Glutamatergic neuron (in vitro differentiated cells): Measurements from ENCODE around the gene ZBTB21. TPM values are rescaled to one million over a fixed set of nuclear protein-coding genes. Genes with fewer than 3 reads are reported as not detected.

ENCODE experiments used
- DNase-seq: peaks from one replicate; pipeline ENCODE4 v3.0.0; 2022
- H3K27ac Mint-ChIP-seq: one replicate; pipeline ENCODE4 v1.8.0; 2020; ENCODE audit warnings: mild to moderate bottlenecking, mixed read lengths, inconsistent platforms; ENCODE audit not compliant: unreplicated experiment
- H3K27me3 Mint-ChIP-seq: one replicate; pipeline ENCODE4 v1.8.0; 2020; ENCODE audit warnings: mild to moderate bottlenecking, moderate library complexity, mixed read lengths, inconsistent platforms; ENCODE audit not compliant: unreplicated experiment
- H3K36me3 Mint-ChIP-seq: one replicate; pipeline ENCODE4 v1.8.0; 2020; ENCODE audit warnings: mild to moderate bottlenecking, mixed read lengths, inconsistent platforms; ENCODE audit not compliant: unreplicated experiment
- H3K4me1 Mint-ChIP-seq: one replicate; pipeline ENCODE4 v1.8.0; 2020; ENCODE audit warnings: mild to moderate bottlenecking, low read depth, mixed read lengths, inconsistent platforms; ENCODE audit not compliant: unreplicated experiment
- H3K4me3 Mint-ChIP-seq: one replicate; pipeline ENCODE4 v1.8.0; 2020; ENCODE audit warnings: mild to moderate bottlenecking, mixed read lengths, inconsistent platforms; ENCODE audit not compliant: unreplicated experiment
- H3K9me3 Mint-ChIP-seq: one replicate; pipeline ENCODE4 v1.8.0; 2020; ENCODE audit warnings: mild to moderate bottlenecking, moderate library complexity, mixed read lengths, inconsistent platforms; ENCODE audit not compliant: unreplicated experiment
- long read RNA-seq: library from polyadenylated mRNA; unstranded; transcript quantifications from one replicate; pipeline ENCODE4 v2.0.0, GENCODE V29; 2020; ENCODE audit not compliant: unreplicated experiment
- total RNA-seq: library from RNA; stranded (reverse); fragmentation: NEBNext Ultra II Directional; extraction: Animal tissue kit (Norgen Biotek cat#: 25700); gene quantifications from one replicate; pipeline ENCODE4 v1.2.1, GENCODE V29; 2021; ENCODE audit not compliant: unreplicated experiment
- TF ChIP-seq, protein P1 (sequence below): fragments of 200-600 bp; sonication (generic); IDR thresholded peaks from one replicate; pipeline ENCODE4 v1.5.0; 2021; ENCODE audit not compliant: partially characterized antibody, unreplicated experiment

The ZBTB21 gene
- total RNA-seq = 21.2 TPM
- long read RNA-seq, full-length matches to known transcripts = 1 of 1 reads
- long read RNA-seq, partial matches to known transcripts = 0 of 1 reads
- long read RNA-seq, other reads (novel, unspliced or antisense) = 0 of 1 reads

- Mint-ChIP-seq H3K27me3 (peaks cover 23% of the 10 kb centered on the region), H3K36me3 (peaks cover 5% of the 10 kb centered on the region), H3K4me3 (peak within 1 kb of the TSS; percentile 99), H3K4me1 (no peaks in the 10 kb centered on the region), H3K9me3 (peaks cover 19% of the 10 kb centered on the region), H3K27ac (peak within 1 kb of the TSS; percentile 99)
- TF ChIP-seq, protein P1, sequence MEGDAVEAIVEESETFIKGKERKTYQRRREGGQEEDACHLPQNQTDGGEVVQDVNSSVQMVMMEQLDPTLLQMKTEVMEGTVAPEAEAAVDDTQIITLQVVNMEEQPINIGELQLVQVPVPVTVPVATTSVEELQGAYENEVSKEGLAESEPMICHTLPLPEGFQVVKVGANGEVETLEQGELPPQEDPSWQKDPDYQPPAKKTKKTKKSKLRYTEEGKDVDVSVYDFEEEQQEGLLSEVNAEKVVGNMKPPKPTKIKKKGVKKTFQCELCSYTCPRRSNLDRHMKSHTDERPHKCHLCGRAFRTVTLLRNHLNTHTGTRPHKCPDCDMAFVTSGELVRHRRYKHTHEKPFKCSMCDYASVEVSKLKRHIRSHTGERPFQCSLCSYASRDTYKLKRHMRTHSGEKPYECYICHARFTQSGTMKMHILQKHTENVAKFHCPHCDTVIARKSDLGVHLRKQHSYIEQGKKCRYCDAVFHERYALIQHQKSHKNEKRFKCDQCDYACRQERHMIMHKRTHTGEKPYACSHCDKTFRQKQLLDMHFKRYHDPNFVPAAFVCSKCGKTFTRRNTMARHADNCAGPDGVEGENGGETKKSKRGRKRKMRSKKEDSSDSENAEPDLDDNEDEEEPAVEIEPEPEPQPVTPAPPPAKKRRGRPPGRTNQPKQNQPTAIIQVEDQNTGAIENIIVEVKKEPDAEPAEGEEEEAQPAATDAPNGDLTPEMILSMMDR = no peak
- peak; percentile 100 for DNase-seq
Observed at GRCh38 chr21:42009831-42010506, at the start of gene ZBTB21. Gene ZBTB21, minus strand, starts transcription at chr21:42010360. Its CDS starts 16,265 bp downstream, at chr21:41994095.

- H3K36me3 Mint-ChIP-seq = peaks cover 14% of the 10 kb centered on the region
- H3K4me1 Mint-ChIP-seq = peaks cover 11% of the 10 kb centered on the region
- DNase-seq = no peak
Observed at GRCh38 chr21:42059721-42060120, 49.6 kb upstream of the ZBTB21 start.

GRCh38 chr21:42059141-42059540 lies 49.0 kb upstream of the ZBTB21 start:
- no peak for DNase-seq
- H3K9me3 Mint-ChIP-seq = peaks cover 4% of the 10 kb centered on the region
- no peak overlapping the region for H3K27ac Mint-ChIP-seq
- H3K36me3 Mint-ChIP-seq = peaks cover 15% of the 10 kb centered on the region
- H3K27me3 Mint-ChIP-seq = peaks cover 7% of the 10 kb centered on the region
- H3K4me3 Mint-ChIP-seq = no peak overlapping the region
- peaks cover 11% of the 10 kb centered on the region for H3K4me1 Mint-ChIP-seq
- TF ChIP-seq, protein P1 = no peak

More at GRCh38 chr21:42059721-42060120, 49.6 kb upstream of the ZBTB21 start:
- TF ChIP-seq, protein P1 = no peak
- peaks cover 4% of the 10 kb centered on the region for H3K9me3 Mint-ChIP-seq
- no peak overlapping the region for H3K27ac Mint-ChIP-seq
- H3K4me3 Mint-ChIP-seq = no peak overlapping the region
- H3K27me3 Mint-ChIP-seq = peaks cover 7% of the 10 kb centered on the region

DNA sequence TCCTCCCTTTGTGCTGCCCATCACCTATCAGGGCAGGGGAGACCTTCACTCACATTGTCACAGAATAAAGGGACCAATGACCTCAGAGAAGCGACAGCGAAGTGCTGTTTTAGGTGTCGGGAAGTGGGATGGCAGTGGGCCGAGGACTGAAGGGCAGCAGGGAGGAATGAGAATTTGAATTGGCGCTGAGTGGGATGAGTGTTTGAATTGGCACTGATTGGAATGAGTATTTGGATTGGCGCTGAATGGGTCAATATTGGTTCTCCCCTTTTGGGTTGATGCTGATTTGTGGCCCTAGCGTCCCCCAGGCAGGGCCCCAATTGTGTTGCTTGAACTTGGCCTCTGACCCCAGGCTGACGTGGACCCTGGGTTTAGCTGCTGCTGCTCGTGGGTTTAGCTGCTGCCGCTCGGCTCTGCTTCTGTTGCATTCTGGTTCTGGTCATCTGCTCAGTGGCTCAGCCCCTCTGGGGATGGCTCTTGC lies 48.5 kb upstream of the ZBTB21 start:
- Mint-ChIP-seq H3K27me3 (peaks cover 7% of the 10 kb centered on the region), H3K36me3 (peaks cover 15% of the 10 kb centered on the region), H3K27ac (no peak overlapping the region), H3K4me3 (no peak overlapping the region), H3K9me3 (peaks cover 4% of the 10 kb centered on the region), H3K4me1 (peaks cover 8% of the 10 kb centered on the region)
- no peak for DNase-seq
- TF ChIP-seq, protein P1 = no peak

DNA sequence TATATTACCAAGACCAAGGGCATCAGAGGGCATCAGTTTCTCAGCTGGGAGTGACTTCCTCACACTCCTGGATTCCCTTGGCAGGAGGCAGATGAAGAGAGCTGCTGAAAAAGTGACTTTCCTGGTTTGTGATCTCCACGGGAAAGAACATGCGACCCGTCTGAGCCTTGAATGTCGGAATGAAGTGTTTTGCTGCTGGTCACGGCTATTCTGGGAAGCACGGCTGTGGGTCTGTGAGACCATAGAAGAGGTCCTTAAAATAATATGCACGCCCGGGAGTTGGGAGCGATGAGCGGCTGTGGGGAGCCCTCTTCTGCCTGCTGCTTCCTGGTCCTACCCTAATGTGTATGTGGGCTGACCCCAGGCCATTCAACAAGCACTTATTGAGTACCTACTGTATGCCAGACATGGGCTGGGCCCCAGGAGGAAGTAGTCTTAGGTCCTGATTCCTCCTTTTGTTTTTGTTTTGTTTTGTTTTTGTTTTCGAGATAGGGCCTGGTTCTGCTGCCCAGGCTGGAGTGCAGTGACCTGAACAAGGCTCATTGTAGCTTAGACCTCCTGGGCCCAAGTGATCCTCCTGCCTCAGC lies 47.8 kb upstream of the ZBTB21 start:
- Mint-ChIP-seq H3K36me3 (peaks cover 22% of the 10 kb centered on the region), H3K4me3 (no peak overlapping the region), H3K4me1 (peaks cover 7% of the 10 kb centered on the region), H3K27me3 (peaks cover 7% of the 10 kb centered on the region), H3K9me3 (peaks cover 4% of the 10 kb centered on the region), H3K27ac (no peak overlapping the region)
- DNase-seq = no peak
- TF ChIP-seq, protein P1 = no peak
